HFFc6 (cell line): ENCODE results near the gene PTGFRN. TPM values are rescaled to one million over a fixed set of nuclear protein-coding genes. Genes with fewer than 3 reads are reported as not detected.

Experiments
- DNase-seq: peaks from one replicate; pipeline ENCODE4 v3.0.0-alpha.2; 2018
- H3K27ac Mint-ChIP-seq: 2 replicates; pipeline ENCODE4 v1.8.0; 2020; ENCODE audit warnings: mild to moderate bottlenecking, mixed read lengths
- H3K27me3 Mint-ChIP-seq: 2 replicates; pipeline ENCODE4 v1.8.0; 2021; ENCODE audit warnings: mild to moderate bottlenecking, moderate library complexity, mixed read lengths; ENCODE audit not compliant: insufficient read depth
- H3K36me3 Mint-ChIP-seq: 2 replicates; pipeline ENCODE4 v1.8.0; 2021; ENCODE audit warnings: low read depth, mixed read lengths
- H3K4me1 Mint-ChIP-seq: 2 replicates; pipeline ENCODE4 v1.8.0; 2020; ENCODE audit warnings: low read depth, mixed read lengths
- H3K4me3 Mint-ChIP-seq: 2 replicates; pipeline ENCODE4 v1.8.0; 2020; ENCODE audit warnings: mild to moderate bottlenecking, moderate library complexity, mixed read lengths
- H3K9me3 Mint-ChIP-seq: 2 replicates; pipeline ENCODE4 v1.8.0; 2020; ENCODE audit warnings: mild to moderate bottlenecking, mixed read lengths
- CTCF ChIP-seq: fragments of 200-600 bp; sonication (generic); IDR thresholded peaks from 2 replicates; pipeline ENCODE4 v1.5.0; 2021; ENCODE audit warnings: antibody characterized with exemption, mild to moderate bottlenecking
- total RNA-seq, 6 experiments: library from RNA; stranded (reverse); fragmentation: NEBNext Ultra II Directional; extraction: Animal tissue kit (Norgen Biotek cat#: 25700); gene quantifications; 2 replicates in 1 of 6; 3 replicates in 5 of 6; pipeline ENCODE4 v1.2.3, GENCODE V29; 2021

The PTGFRN gene
- total RNA-seq, 6 experiments from 2014 or later: 0.14 TPM; not detected in 5

DNA sequence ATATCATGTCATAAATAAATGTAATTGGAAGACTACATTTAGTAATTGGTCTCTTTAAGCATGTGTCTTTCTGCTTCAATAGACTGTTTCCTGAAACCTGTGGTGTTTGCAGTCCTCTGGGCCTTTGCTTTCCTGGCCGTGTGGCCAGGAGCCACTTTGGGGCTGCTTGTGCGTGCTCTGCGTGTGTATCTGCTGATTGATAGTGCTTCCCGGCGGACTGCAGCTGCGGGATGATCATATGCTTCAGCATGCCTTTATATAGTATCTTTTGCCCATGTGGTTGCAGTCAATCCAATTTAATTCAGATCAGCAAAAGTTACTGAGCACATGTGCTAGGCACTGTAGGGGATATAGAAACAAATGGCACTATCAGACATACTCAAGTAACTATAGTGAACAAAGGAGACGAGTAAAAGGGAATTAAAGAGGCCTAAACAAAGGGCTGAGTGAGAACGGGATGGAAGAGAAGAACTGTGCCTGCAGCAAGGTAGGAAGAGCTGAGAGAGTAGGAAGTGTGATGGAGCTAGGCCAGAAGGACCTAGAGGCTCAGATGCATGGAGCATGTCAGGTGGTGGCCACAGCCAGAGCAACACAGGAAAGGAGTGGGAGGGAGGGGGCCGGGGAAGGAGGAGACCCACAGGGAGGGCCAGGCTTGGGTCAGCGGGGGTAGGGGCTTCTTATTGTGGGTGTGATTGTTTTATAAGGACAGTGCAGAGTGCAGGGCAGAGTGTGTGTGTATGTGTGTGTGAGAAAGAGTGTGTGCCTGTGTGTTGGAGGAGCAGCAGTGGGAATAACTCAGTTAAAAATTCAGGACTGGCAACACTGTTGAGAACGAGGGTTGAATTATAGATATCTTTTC is 123.2 kb downstream of the PTGFRN start:
- Mint-ChIP-seq H3K27ac (no peak overlapping the region), H3K27me3 (peaks cover 13% of the 10 kb centered on the region), H3K4me3 (no peak overlapping the region), H3K9me3 (no peaks in the 10 kb centered on the region), H3K36me3 (no peaks in the 10 kb centered on the region), H3K4me1 (no peaks in the 10 kb centered on the region)
- no peak for DNase-seq
- no peak for TF ChIP-seq CTCF

- H3K27ac Mint-ChIP-seq: no peak overlapping the region
- no peaks in the 10 kb centered on the region for H3K9me3 Mint-ChIP-seq
- no peak for TF ChIP-seq CTCF
- H3K4me1 Mint-ChIP-seq: no peaks in the 10 kb centered on the region
- DNase-seq: no peak
- H3K36me3 Mint-ChIP-seq: no peaks in the 10 kb centered on the region
- H3K27me3 Mint-ChIP-seq: peaks cover 13% of the 10 kb centered on the region
- no peak overlapping the region for H3K4me3 Mint-ChIP-seq
Observed at GRCh38 chr1:117033772-117034171, 124.1 kb downstream of the PTGFRN start.

DNA sequence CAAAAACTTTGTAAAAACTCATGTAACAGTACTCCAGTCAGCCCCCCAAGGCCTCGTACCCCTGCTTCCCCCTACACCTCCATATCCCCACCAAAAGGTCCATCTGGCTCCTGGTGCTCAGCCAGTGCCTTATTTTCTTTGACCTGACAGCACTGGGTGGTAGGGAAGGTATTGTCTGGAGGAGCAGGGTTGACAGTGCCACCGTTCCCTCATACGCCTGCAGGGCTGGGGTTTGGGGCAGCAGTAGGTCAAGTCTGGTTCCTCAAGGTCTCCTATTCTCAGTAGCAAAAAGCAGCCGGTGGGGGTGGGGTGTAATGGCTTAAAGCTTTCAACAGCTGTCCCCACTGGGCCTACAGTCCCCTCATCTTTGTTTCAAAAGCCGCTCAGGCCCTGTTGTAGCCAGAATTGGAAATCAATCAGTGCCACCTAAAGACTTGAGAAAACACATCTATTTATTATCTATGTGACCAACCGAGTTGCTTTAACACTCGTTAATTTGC is 125.1 kb downstream of the PTGFRN start:
- no peak overlapping the region for H3K4me3 Mint-ChIP-seq
- H3K27me3 Mint-ChIP-seq: peaks cover 13% of the 10 kb centered on the region

GRCh38 chr1:117036018-117036461 is 126.3 kb downstream of the PTGFRN start:
- DNase-seq: no peak
- H3K27ac Mint-ChIP-seq: no peak overlapping the region
- no peak overlapping the region for H3K4me3 Mint-ChIP-seq
- TF ChIP-seq CTCF: no peak
- no peaks in the 10 kb centered on the region for H3K4me1 Mint-ChIP-seq
- peaks cover 12% of the 10 kb centered on the region for H3K27me3 Mint-ChIP-seq
- no peaks in the 10 kb centered on the region for H3K9me3 Mint-ChIP-seq
- no peaks in the 10 kb centered on the region for H3K36me3 Mint-ChIP-seq

More for the DNA sequence above, 125.1 kb downstream of the PTGFRN start:
- no peak overlapping the region for H3K27ac Mint-ChIP-seq
- TF ChIP-seq CTCF: no peak
- no peak for DNase-seq
- H3K9me3 Mint-ChIP-seq: no peaks in the 10 kb centered on the region
- H3K36me3 Mint-ChIP-seq: no peaks in the 10 kb centered on the region
- no peaks in the 10 kb centered on the region for H3K4me1 Mint-ChIP-seq

DNA sequence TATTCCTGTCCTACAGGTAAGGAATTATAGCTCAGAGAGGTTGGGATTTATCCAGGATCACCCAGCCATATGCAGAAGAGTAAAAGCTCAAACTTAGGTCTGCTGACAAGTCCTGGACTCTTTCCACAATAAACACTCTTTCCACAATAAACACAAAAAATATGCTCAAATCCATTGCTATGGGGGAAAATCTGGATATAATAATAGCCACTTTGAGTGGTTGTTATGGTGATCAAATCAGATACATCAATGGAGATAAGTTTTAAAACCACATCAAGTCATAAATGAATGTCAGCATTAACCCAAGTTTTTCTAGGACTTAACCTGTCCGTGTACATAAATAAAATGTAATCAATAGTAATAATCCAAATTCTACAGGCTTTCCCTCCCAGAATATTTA is 128.1 kb downstream of the PTGFRN start:
- Mint-ChIP-seq H3K4me1 (no peaks in the 10 kb centered on the region), H3K4me3 (no peak overlapping the region), H3K9me3 (no peaks in the 10 kb centered on the region), H3K36me3 (no peaks in the 10 kb centered on the region), H3K27me3 (peaks cover 7% of the 10 kb centered on the region), H3K27ac (no peak overlapping the region)
- no peak for DNase-seq
- TF ChIP-seq CTCF: no peak
